A673 (cell line): ENCODE results near the gene GPC6.

Source experiments
- CTCF ChIP-seq: fragments of 300-800, 200-600 bp; sonication (generic); conservative IDR thresholded peaks from 2 replicates; pipeline ENCODE4 v1.5.1; 2017; ENCODE audit warnings: low read depth, mild to moderate bottlenecking, antibody characterized with exemption, low read length, moderate library complexity, mixed read lengths
- EZH2 ChIP-seq: fragments of 200-600 bp; sonication (generic); IDR thresholded peaks from 2 replicates; pipeline ENCODE4 v1.6.1; 2017; ENCODE audit warnings: borderline replicate concordance, low read depth, mild to moderate bottlenecking, mixed read lengths, antibody characterized with exemption, low read length; ENCODE audit not compliant: poor library complexity, severe bottlenecking

GRCh38 chr13:93686399-93686798 lies 459.8 kb downstream of the GPC6 start:
- TF ChIP-seq CTCF (no peak), EZH2 (no peak)
